ENCODE data around the gene FAM228B. TPM values are rescaled to one million over a fixed set of nuclear protein-coding genes. Genes with fewer than 3 reads are reported as not detected.

The FAM228B gene
- total RNA-seq, 1 experiment from 2014 or later: 6.4 TPM

GRCh38 chr2:24152413-24153197, 29.3 kb downstream of the FAM228B start:
- H3K9me3 ChIP-seq (ENCODE audit: low read length): no peaks in the 10 kb centered on the region; the same call in 1 of the 2 replicates
- H4K20me1 ChIP-seq (ENCODE audit: insufficient read depth, low read depth, low read length): no peaks in the 10 kb centered on the region
- H3K27ac ChIP-seq (ENCODE audit: low read length): no peak overlapping the region
- H3K9me2 ChIP-seq (replicated peaks; ENCODE audit: insufficient read depth, low read length): no peaks in the 10 kb centered on the region
- no peak overlapping the region for H3K9ac ChIP-seq (ENCODE audit: low read length)
- no peak overlapping the region for H3K4me3 ChIP-seq (ENCODE audit: low read length)
- no peak for DNase-seq
- H3K79me2 ChIP-seq (ENCODE audit: low read length): no peaks in the 10 kb centered on the region
- H2AFZ ChIP-seq (ENCODE audit: low read length): no peak overlapping the region
- H3K27me3 ChIP-seq (ENCODE audit: low read length): no peaks in the 10 kb centered on the region
- no peaks in the 10 kb centered on the region for H3K36me3 ChIP-seq (ENCODE audit: insufficient read depth, low read length)
- H3K4me1 ChIP-seq (ENCODE audit: low read length): no peaks in the 10 kb centered on the region
- H3K4me2 ChIP-seq (ENCODE audit: low read depth, low read length, poor library complexity, severe bottlenecking): no peak overlapping the region

- Histone ChIP-seq H3K79me2 (ENCODE audit: low read length) (no peaks in the 10 kb centered on the region), H3K4me1 (ENCODE audit: low read length) (no peaks in the 10 kb centered on the region), H3K4me3 (ENCODE audit: low read length) (no peak overlapping the region), H3K9ac (ENCODE audit: low read length) (no peak overlapping the region), H3K9me2 (replicated peaks; ENCODE audit: insufficient read depth, low read length) (no peaks in the 10 kb centered on the region), H3K27ac (ENCODE audit: low read length) (no peak overlapping the region), H3K27me3 (ENCODE audit: low read length) (no peaks in the 10 kb centered on the region), H3K4me2 (ENCODE audit: low read depth, low read length, poor library complexity, severe bottlenecking) (no peak overlapping the region), H3K36me3 (ENCODE audit: insufficient read depth, low read length) (no peaks in the 10 kb centered on the region), H3K9me3 (ENCODE audit: low read length) (no peaks in the 10 kb centered on the region), H2AFZ (ENCODE audit: low read length) (no peak overlapping the region), H4K20me1 (ENCODE audit: insufficient read depth, low read depth, low read length) (no peaks in the 10 kb centered on the region)
- no peak for DNase-seq
These were observed 30.2 kb downstream of the FAM228B start for GRCh38 chr2:24153478-24153877.

- Histone ChIP-seq H3K4me1 (ENCODE audit: low read length) (peaks cover 2% of the 10 kb centered on the region), H3K27ac (ENCODE audit: low read length) (no peak overlapping the region), H2AFZ (ENCODE audit: low read length) (no peak overlapping the region), H3K9ac (ENCODE audit: low read length) (no peak overlapping the region), H3K4me3 (ENCODE audit: low read length) (no peak overlapping the region), H3K9me2 (replicated peaks; ENCODE audit: insufficient read depth, low read length) (no peaks in the 10 kb centered on the region), H3K9me3 (ENCODE audit: low read length) (peaks cover 4% of the 10 kb centered on the region; the same call in 1 of the 2 replicates), H3K79me2 (ENCODE audit: low read length) (no peaks in the 10 kb centered on the region), H3K4me2 (ENCODE audit: low read depth, low read length, poor library complexity, severe bottlenecking) (no peak overlapping the region), H4K20me1 (ENCODE audit: insufficient read depth, low read depth, low read length) (no peaks in the 10 kb centered on the region), H3K27me3 (ENCODE audit: low read length) (peaks cover 3% of the 10 kb centered on the region; the same call in 1 of the 2 replicates), H3K36me3 (ENCODE audit: insufficient read depth, low read length) (no peaks in the 10 kb centered on the region)
- no peak for DNase-seq
These were observed 34.9 kb downstream of the FAM228B start for GRCh38 chr2:24158131-24158530.

GRCh38 chr2:24159708-24160107, 36.4 kb downstream of the FAM228B start:
- Histone ChIP-seq H3K9me2 (replicated peaks; ENCODE audit: insufficient read depth, low read length) (no peaks in the 10 kb centered on the region), H3K79me2 (ENCODE audit: low read length) (no peaks in the 10 kb centered on the region), H4K20me1 (ENCODE audit: insufficient read depth, low read depth, low read length) (no peaks in the 10 kb centered on the region), H3K9me3 (ENCODE audit: low read length) (peaks cover 4% of the 10 kb centered on the region; the same call in 1 of the 2 replicates), H3K27ac (ENCODE audit: low read length) (no peak overlapping the region), H3K36me3 (ENCODE audit: insufficient read depth, low read length) (no peaks in the 10 kb centered on the region), H3K4me2 (ENCODE audit: low read depth, low read length, poor library complexity, severe bottlenecking) (no peak overlapping the region), H2AFZ (ENCODE audit: low read length) (no peak overlapping the region), H3K9ac (ENCODE audit: low read length) (no peak overlapping the region), H3K4me3 (ENCODE audit: low read length) (no peak overlapping the region), H3K4me1 (ENCODE audit: low read length) (peaks cover 15% of the 10 kb centered on the region), H3K27me3 (ENCODE audit: low read length) (peaks cover 3% of the 10 kb centered on the region; the same call in 1 of the 2 replicates)
- no peak for DNase-seq

- H2AFZ ChIP-seq (ENCODE audit: low read length): no peak overlapping the region
These were observed 37.5 kb downstream of the FAM228B start for GRCh38 chr2:24160761-24161160.

GRCh38 chr2:24162494-24162893, 39.2 kb downstream of the FAM228B start:
- no peak overlapping the region for H3K27ac ChIP-seq (ENCODE audit: low read length)
- no peak for DNase-seq
- peaks cover 4% of the 10 kb centered on the region; the same call in 1 of the 2 replicates for H3K9me3 ChIP-seq (ENCODE audit: low read length)
- no peak overlapping the region for H2AFZ ChIP-seq (ENCODE audit: low read length)
- H3K27me3 ChIP-seq (ENCODE audit: low read length): peaks cover 3% of the 10 kb centered on the region; the same call in 1 of the 2 replicates
- H3K9ac ChIP-seq (ENCODE audit: low read length): no peak overlapping the region
- H3K4me2 ChIP-seq (ENCODE audit: low read depth, low read length, poor library complexity, severe bottlenecking): no peak overlapping the region
- H3K79me2 ChIP-seq (ENCODE audit: low read length): no peaks in the 10 kb centered on the region
- H3K4me3 ChIP-seq (ENCODE audit: low read length): no peak overlapping the region
- H3K9me2 ChIP-seq (replicated peaks; ENCODE audit: insufficient read depth, low read length): no peaks in the 10 kb centered on the region
- H3K36me3 ChIP-seq (ENCODE audit: insufficient read depth, low read length): no peaks in the 10 kb centered on the region
- H4K20me1 ChIP-seq (ENCODE audit: insufficient read depth, low read depth, low read length): no peaks in the 10 kb centered on the region
- H3K4me1 ChIP-seq (ENCODE audit: low read length): peaks cover 19% of the 10 kb centered on the region

More at GRCh38 chr2:24160761-24161160, 37.5 kb downstream of the FAM228B start:
- Histone ChIP-seq H3K27me3 (ENCODE audit: low read length) (peaks cover 3% of the 10 kb centered on the region; the same call in 1 of the 2 replicates), H3K4me3 (ENCODE audit: low read length) (no peak overlapping the region), H3K79me2 (ENCODE audit: low read length) (no peaks in the 10 kb centered on the region), H3K36me3 (ENCODE audit: insufficient read depth, low read length) (no peaks in the 10 kb centered on the region), H3K27ac (ENCODE audit: low read length) (no peak overlapping the region), H4K20me1 (ENCODE audit: insufficient read depth, low read depth, low read length) (no peaks in the 10 kb centered on the region), H3K9ac (ENCODE audit: low read length) (no peak overlapping the region), H3K4me2 (ENCODE audit: low read depth, low read length, poor library complexity, severe bottlenecking) (no peak overlapping the region), H3K4me1 (ENCODE audit: low read length) (peaks cover 19% of the 10 kb centered on the region), H3K9me2 (replicated peaks; ENCODE audit: insufficient read depth, low read length) (no peaks in the 10 kb centered on the region), H3K9me3 (ENCODE audit: low read length) (peaks cover 4% of the 10 kb centered on the region; the same call in 1 of the 2 replicates)
- no peak for DNase-seq

GRCh38 chr2:24163186-24163585, 39.9 kb downstream of the FAM228B start:
- Histone ChIP-seq H4K20me1 (ENCODE audit: insufficient read depth, low read depth, low read length) (no peaks in the 10 kb centered on the region), H3K79me2 (ENCODE audit: low read length) (no peaks in the 10 kb centered on the region), H3K9me2 (replicated peaks; ENCODE audit: insufficient read depth, low read length) (no peaks in the 10 kb centered on the region), H3K9ac (ENCODE audit: low read length) (no peak overlapping the region), H3K9me3 (ENCODE audit: low read length) (peaks cover 4% of the 10 kb centered on the region; the same call in 1 of the 2 replicates), H3K4me1 (ENCODE audit: low read length) (peaks cover 19% of the 10 kb centered on the region), H2AFZ (ENCODE audit: low read length) (no peak overlapping the region), H3K4me3 (ENCODE audit: low read length) (no peak overlapping the region), H3K27ac (ENCODE audit: low read length) (no peak overlapping the region), H3K36me3 (ENCODE audit: insufficient read depth, low read length) (no peaks in the 10 kb centered on the region), H3K4me2 (ENCODE audit: low read depth, low read length, poor library complexity, severe bottlenecking) (no peak overlapping the region), H3K27me3 (ENCODE audit: low read length) (peaks cover 3% of the 10 kb centered on the region; the same call in 1 of the 2 replicates)
- peak; percentile 51 for DNase-seq

GRCh38 chr2:24163601-24164000, 40.3 kb downstream of the FAM228B start:
- Histone ChIP-seq H3K27me3 (ENCODE audit: low read length) (peaks cover 3% of the 10 kb centered on the region; the same call in 1 of the 2 replicates), H3K27ac (ENCODE audit: low read length) (no peak overlapping the region), H3K9me3 (ENCODE audit: low read length) (peaks cover 4% of the 10 kb centered on the region; the same call in 1 of the 2 replicates), H3K79me2 (ENCODE audit: low read length) (no peaks in the 10 kb centered on the region), H4K20me1 (ENCODE audit: insufficient read depth, low read depth, low read length) (no peaks in the 10 kb centered on the region), H3K4me2 (ENCODE audit: low read depth, low read length, poor library complexity, severe bottlenecking) (no peak overlapping the region), H3K4me3 (ENCODE audit: low read length) (no peak overlapping the region), H3K4me1 (ENCODE audit: low read length) (peaks cover 19% of the 10 kb centered on the region), H2AFZ (ENCODE audit: low read length) (no peak overlapping the region), H3K9me2 (replicated peaks; ENCODE audit: insufficient read depth, low read length) (no peaks in the 10 kb centered on the region), H3K9ac (ENCODE audit: low read length) (no peak overlapping the region), H3K36me3 (ENCODE audit: insufficient read depth, low read length) (no peaks in the 10 kb centered on the region)
- no peak for DNase-seq

Measured in Karpas-422 (cell line).